GM19438 (cell line): Measurements from ENCODE around the gene GABRA4.

Experiments used
- ATAC-seq: cut with Tn5 transposase; IDR thresholded peaks from one replicate; pipeline ENCODE4 v1.9.1; 2021; ENCODE audit warnings: low read depth; ENCODE audit not compliant: unreplicated experiment

The GABRA4 gene

DNA sequence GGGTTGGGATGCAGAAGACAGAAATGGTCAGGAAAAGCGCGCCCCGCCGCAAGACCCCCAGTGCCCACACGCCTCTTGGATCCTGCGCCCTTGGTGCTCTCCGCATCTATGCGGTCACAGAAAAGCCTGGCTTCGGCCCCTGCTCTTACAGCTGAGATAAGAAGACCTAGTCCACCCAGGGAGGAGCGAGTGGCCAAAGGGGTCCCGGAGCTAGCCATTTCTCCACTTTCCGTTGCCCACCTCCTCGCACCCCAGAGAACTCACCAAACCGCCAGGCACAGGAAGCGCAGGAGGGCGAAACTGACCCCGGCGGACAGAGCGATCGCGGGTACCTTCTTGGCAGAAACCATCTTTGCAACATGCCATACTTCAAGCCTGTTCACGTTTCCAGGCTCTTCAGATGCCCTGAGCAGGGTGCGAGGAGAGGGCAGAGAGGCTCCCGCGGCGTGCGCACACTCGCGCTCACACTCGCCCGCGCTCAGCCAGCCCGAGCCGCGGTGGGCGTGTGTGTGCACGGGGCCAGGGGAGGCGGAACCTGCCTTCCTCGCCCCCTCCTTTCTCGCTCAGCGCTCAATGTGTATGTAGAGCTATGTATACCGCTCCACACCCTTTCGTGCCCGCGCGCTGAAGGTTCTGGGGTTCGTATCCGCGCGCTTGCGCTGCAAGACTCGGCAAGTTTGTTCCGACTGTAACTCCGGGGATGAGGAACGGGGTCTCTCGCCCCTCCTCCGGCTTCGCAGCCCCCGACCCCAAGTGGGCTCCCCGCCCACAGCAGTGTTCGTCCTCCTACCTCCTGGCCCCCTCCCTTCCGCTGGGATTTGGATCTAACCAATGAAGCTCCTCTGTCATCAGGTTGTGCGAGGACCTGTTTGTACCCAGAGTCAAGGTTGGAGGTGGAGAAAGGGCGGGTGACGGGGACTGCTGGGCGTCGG, at the start of gene GABRA4:
Gene GABRA4 (minus strand): TSS at position 507 of the 932 bp plus-strand sequence. CDS start 157 bp downstream, at position 350.
- no peak for ATAC-seq

DNA sequence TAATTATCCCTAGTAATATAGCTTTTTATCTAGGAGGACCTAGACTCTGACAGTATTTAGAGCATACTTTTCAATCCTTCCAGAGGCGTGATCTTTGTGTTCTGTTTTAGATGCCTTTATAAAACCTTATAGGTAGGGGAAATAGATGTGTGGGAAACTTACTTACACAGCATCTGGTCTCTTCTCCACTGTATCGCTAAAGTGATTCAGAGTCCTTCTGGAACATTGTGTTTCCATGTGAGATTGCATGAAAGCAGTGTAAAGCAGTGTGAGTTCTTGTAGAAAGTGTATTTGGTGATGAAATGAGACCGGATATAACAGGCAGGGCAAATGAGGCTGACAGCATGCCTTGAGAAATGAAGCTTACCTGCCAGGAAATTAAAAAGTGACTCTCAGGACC, 47.4 kb upstream of the GABRA4 start:
- no peak for ATAC-seq

DNA sequence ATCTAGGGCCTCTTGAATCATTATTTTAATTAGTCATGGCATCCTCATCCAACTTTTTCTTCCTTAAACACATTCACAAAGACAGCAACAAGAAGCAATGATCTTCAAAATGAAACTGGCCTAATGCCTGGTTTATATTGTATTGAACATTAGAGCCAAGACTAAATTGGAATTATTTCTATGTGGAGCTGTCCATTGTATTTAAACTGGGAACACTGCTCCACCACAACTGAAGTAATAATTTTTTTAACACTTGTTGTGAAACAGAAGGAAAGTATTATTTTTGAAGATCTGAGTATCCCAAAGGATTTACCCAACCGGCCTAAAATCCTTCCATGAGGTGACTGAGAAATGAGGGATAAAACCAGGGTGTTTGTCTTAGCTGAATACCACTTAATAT, 44.9 kb upstream of the GABRA4 start:
- ATAC-seq, result no peak

DNA sequence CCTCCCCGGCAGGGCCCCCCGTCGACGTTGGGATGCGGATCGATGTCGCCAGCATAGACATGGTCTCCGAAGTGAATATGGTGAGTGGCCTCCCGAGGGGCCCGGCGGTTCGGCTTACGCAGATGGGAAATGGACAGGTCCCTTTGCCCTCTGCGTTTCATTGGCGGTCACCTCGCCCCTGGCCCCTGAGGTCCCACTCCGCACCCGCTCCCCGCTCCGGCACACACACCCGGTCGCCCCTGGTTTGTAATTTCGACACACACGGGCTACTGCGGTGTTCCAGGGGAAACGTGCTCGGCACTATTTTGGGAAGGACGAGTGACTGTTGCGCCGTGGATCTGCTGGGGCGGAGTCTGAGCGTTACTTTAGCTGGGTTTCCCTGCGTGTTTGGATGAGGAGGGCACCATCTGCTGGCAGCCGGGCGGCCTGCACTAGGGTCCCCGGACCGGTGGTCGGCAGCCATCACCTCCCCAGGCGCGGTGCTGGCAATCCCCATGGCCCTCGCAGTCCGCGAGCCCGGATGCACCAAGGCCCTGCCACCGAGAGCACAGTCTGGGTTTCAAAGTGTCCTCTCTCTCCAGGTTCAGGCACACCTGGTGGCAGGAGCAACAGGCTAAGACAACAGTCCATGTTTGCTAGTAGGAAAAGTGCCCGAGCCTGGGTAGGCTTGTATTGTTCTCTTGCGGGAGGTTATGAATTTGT, 39.2 kb upstream of the GABRA4 start:
- ATAC-seq, result peak; percentile 95

DNA sequence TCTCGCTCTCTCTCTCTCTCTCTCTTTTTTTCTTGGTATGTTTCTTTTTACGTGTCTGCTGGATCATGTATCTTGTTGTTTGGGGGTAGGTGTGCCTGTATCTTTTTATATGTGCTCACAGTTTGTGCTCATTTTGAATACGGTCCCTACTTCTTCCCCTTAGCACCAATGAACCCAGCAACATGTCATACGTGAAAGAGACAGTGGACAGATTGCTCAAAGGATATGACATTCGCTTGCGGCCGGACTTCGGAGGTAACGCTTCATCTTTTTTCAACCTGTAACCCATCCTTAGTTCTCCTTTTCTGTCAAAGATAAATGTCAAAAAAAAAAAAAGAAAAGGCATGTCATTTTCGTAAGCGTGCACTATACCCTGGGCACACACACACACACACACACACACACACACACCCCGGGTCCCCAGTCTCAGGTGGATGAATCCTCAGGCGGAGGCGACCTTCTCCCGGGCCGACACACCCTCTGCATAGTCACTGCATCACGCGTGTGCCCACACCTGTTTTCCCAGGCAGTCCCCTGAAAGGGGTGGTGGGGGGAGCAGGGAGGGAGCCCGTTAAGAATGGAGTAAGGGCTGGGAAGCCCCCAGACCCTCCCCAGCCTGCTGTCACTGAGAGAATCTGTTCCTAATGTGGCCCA, 38.5 kb upstream of the GABRA4 start:
- ATAC-seq, result no peak

DNA sequence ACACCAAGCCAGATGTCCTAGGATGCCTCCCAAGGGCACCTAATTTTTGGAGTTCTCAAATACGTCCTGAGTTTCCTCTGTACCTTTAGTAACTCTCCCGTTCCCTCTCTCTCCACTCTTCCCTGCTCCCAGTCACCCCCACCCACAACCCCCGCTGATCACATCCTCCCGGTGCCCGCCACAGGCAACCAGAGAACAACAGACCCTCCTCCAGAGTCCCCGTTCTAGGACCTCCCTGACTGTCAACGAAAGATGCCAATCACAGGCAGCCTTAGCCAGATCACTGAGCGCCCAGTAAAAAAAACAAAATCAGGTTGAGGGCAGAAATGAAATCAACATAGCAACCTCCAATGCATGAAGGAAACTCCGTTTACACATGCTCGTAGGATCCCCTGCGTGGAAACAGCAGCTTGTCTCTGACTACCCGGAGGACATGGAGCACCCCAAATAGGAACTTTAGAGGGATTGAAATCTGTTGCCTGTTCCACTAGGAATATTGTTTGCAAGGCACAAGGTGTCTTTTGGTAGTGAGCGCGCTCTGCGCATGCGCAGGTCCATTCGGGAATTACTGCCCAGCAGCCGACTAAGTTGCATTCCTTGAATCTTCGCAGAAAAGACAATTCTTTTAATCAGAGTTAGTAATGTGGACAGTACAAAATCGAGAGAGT, 37.8 kb upstream of the GABRA4 start, which contains the start of gene GABRB1:
Gene GABRB1 (plus strand): TSS at position 557 of the 668 bp plus-strand sequence.
- ATAC-seq, result no peak

DNA sequence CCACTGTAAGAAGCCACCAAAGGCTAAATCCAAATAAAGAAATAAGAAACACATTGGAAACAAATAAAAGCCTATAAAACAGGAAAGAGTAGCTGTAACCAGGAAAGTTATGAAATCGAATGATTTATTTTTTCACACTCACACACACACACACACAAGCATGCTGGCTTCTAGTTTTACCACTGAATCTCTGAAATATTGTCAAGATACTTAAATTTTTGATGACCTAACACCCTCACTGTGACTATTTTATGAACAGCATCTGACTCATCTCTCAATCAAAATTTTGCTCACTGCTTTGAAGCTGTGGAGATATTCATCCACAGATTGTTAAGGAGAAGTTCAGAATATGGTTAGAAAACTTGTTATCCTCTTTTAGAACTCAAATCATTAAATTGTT, 24.1 kb upstream of the GABRA4 start:
- ATAC-seq, result no peak

DNA sequence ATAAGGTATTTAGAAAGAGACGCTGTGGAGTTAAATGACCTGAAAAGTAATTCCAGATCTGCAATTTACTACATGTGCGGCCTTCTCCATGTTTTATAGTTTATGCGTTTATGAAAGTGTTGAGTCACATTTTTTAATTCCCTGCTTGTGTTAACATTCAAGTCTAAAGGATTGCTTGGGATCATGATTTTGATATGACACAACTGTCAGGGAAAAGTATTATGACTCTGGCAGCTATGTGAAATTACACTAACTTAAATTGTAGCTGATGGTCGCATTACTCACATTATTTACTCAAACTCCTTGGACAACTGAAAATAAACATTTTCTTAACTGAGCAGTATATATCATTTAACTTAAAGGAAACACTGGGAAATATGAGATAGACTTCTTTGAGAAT, 23.7 kb upstream of the GABRA4 start:
- no peak for ATAC-seq

DNA sequence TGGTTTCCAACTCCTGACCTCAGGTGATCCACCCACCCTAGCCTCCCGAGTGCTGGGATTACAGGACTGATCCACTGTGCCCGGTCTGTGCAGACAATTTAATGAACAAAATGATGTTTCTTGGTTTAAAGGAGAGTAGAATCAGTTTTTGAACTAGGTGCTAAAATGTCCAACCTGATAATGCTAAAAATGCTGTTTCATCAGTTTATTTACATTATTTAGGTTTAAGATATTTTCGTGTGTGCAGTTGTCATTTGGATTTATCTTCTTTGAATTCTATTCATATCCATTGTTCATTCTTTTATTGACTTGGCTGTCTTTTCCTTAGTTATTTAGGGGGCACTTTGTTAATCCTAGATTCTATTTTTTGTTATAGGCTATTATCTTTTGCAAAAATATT, 20.0 kb upstream of the GABRA4 start:
- ATAC-seq, result no peak

DNA sequence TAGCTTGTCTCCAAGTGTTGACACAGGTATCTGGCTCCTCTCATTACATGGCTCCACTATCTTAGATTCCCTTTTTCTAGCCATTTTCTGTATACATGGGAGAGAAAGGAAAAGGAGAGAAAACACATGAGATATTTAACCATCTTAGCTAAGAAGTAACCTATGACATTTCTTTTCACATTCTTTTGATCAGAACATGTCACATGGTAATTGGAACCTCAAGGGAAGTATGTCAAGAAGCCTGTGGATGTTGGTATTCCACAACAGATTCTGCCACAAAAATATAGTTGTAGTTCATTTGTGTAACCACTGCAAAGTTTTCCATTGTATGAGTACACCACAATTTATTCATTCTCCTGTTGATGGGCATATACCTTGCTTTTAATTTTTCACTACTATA, 19.3 kb upstream of the GABRA4 start:
- ATAC-seq, result no peak

DNA sequence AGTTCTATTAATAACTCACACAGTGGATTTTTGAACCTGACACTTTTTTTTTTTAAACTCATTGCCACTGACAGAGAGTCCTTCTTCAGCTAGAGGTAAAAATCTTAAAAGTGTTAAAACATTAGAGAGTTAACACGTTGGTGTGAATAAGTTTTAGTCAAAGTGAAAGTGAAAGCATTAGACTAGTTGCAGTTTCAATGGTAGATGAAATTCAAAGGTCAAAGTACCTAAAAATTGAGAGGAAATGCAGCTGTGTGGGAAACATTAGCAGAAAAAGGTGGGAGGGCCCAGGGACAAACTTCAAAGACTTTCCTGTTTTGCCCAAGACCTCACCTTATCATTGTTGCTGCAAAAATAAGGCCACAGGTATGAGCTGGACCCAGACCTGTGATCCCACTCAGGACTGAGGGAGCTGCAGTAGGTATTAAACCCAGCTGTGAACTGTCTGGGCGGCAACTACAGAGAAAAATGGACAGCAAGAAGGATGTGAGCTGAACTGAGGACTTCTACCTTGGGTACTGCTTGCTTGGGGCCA, 17.6 kb upstream of the GABRA4 start:
- peak; percentile 67 for ATAC-seq

DNA sequence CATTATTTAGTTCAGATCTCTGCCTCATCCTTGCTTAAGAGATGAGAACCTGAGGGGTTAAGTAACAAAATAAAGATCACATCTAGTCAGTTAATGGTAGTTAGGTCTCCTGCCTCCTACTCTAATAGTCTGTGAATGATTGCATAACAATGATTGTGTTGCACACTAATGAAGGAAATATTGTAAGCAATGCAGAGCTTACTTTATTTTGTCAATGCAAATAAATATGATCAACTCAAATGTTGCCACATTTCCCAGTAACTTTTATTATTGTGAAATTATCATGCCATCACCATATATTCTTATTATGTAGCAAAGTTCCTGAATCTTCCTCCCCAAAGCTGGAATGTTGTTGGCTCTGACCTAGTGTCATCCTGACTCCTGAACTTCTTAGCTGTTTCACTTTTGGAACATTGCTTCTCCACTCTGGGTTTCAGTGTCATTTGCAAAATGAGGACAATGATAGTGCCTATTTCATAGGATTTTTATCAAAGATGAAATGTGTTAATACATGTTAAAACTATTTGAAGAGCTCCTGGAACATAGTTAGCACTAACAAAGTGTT, 17.0 kb upstream of the GABRA4 start:
- ATAC-seq, result no peak

DNA sequence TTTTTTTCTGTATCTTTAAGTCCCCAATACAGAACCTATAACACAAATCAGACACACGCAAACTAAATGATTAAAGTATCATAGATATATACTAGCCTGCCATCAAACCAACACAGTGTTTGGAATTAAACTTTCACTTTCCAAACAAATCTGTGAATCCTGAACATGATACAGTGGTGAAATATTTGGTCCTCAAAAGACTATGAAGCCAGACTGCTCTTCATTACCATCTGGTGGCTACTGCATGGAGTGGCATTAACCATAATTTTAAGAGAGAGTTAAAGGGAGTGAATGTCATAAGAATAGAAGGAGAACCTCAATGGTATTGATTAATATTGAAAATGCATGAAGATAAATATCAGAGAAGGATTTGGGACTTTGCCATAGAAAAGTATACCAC, 9.2 kb upstream of the GABRA4 start:
- no peak for ATAC-seq

DNA sequence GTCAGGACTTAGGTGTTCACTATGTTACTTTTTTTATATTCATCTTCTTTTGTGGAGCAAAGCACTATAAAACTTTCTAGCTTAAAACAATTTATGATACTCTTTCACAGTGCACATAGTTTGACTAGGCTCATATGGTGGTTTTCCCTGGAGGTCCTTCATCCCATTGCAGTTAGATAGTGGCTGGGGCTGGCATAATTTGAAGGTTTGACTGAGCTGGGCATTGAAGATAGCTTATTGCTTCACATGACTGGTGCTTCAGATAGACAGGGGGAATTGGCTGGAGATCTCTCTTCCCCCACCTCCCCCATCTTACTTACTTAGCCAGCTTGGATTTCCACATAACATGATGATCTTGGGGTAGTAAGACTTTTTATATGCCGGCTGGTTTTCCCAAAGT, 7.0 kb upstream of the GABRA4 start:
- ATAC-seq, result no peak

DNA sequence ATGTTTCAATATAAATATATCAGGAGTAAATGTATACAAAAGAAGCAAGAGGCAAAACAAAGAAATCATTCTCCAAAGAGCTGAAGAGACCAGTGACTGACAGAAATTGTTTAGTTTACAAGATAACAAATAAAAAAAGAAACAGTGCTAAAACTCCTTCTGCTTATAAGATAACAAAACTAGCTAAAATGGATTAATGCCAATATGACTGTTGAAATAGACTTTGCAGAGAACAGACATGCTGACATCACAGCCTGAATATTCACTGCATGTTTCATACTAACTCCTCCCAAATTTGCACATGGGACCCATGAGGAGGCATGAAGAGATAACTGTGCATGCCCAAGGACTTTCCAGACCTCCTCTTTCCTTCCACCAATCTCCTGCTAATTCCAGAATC, 6.2 kb upstream of the GABRA4 start:
- no peak for ATAC-seq

DNA sequence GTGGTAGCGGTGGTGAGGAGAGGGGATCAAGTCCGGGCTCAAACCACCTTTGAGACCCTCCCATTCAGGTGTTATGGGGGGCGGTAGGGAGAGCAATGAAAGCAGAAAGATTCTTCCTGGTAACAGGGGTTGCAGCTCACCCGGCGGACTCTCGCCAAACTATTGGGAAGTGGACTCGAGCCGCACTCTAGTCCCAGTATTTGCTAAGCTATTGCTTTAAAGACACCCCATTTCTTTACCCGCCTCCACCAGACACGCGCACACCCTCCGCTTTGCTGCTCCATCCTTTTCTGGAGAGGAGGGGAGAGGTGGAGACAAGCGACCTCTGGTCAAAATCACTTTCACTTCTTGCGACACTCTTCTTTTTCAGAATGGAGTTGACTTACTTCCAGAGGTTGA, 625 bp upstream of the GABRA4 start:
- ATAC-seq, result no peak

DNA sequence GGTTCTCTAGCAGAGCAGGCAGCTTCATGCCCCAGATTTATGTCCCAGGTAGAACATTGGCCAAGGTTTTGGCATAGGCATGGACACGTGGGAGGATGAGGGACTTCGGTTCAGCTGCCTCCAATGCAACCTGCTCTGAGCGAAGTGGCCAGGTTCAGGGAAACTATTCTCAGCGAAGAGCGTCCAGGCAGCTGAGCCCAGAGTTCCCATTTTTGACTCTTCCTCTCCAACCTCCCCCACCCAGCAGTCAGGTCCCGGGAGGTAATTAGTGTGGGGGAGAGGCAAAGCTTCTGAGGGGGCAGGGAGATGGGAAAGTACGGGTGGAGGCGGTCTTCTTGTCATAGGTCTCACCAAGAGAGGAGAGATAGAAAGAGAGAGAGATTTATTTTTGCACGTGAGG, 1.0 kb downstream of the GABRA4 start:
- ATAC-seq, result no peak

DNA sequence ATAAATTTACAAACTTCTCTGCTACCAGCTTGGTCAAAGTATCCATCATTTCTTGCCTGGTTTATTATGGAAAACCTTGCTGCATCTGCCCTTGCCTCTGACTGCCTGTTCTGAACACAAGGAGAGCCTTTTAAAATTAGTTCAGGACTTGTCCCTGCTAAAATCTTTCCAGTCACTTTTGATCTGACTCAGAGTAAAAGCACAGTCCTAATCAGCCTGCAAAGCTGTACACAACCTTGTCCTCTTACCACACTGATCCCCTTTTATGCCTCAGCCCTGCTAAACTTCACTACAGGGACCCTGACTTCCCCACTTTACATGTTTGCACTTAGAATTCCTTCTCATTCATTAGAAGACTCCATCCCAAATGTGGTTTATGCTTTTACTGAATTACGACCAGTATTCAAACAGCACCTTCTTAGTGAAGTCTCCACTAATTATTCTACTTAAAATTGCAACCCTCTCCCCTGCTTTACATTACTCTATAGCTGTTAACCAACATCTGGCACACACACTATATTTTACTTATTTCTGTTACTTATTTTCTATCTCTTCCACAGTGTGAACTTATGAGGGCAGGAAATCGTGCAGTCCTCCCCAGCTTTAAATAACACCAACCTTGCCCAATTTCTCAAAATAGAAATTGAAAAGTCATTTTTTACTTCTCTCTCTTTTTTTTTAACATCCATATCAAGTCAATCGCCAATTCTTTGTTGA, 6.3 kb downstream of the GABRA4 start:
- ATAC-seq, result no peak

DNA sequence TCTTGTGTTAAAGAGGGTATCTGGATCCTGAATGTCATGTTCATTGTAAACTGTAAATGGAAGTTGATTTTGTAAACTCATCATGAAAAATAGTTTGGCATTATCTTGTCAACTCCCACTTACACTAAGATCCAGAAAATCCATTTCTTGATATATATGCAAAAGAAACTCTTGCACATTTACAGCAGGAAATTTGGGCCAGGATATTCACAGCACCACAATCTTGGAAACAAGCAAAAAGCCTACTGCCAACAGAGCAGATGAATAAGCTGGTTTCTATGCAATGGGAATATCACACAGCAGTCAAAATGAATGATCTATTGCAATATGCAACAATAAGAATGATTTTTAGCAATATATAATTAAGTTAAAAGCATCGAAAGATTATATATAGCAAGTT, 8.6 kb downstream of the GABRA4 start:
- ATAC-seq, result no peak

DNA sequence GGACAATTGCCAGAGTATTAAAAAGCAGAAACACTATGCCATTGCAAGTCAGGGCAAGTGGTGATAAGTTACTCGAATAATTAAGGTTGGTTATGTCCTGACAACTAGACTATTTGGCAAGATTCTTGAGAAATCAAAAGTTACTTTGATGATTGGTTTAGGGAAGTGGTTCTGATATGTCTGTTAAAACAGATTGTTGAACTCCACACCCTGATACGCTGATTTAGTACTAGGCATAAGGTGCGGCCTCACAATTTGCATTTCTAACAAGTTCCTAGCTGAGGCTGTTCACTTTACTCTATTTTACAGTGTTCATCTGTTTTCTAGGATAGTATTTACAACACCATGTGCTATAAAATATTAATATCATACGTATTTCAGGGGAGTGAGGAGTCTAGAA, 12.5 kb downstream of the GABRA4 start:
- no peak for ATAC-seq
